Measurements from ENCODE around the gene C1QTNF4. TPM values are rescaled to one million over a fixed set of nuclear protein-coding genes. Genes with fewer than 3 reads are reported as not detected.
A peak's percentile ranks its signal among the peaks of the same experiment; 100 is the strongest.

The C1QTNF4 gene
- total and polyA plus RNA-seq, 7 experiments from 2014 or later = 0.36 to 2.3 (median 1.0) TPM; not detected in 2

DNA sequence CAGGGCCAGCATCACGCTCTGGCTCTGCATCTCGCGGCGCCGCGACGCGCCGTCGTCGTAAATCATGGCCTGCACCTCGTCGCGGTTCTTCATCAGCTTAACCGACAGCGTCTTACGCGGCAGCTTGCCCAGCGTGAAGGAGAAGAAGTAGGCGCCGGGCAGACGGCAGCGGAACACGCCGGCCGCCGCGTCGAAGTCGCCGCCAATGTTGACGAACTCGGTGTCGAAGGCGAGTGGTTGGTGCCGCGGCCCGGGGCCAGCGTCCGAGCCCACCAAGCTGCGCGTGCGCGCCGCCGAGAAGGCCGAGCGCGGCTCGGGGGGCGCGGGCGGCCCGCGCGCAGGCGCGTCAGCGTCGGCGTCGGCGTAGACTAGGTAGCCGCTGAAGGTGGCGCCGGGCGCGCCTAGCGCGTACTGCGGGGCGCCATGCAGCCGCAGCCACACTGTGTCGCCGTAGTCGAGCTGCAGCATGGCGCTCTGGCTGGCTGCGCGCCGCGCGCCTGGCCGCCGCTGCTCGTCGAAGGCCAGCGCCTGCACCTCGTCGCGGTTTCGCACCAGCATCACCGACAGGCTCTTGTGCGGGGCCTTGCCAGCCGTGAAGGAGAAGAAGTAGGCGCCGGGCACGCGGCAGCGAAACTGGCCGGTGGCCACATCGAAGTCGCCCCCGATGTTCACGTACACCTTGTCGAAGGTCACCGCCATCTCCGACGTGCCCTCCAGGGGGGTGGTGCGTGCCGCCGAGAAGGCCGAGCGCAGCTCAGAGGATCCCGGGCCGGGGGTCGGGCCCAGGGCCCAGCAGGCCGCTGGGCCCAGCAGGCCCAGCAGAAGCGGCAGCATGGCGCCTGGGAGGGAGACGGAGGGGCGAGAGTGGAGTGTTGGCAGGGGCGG, 4.0 kb downstream of the C1QTNF4 start:
- Mint-ChIP-seq H3K27ac (no peak overlapping the region), H3K4me1 (peaks cover 0 to 14% (median 9%) of the 10 kb centered on the region in 7 donors), H3K4me3 (no peak overlapping the region), H3K27me3 (peaks cover 25 to 31% (median 28%) of the 10 kb centered on the region in 5 donors), H3K9me3 (no peaks in the 10 kb centered on the region), H3K36me3 (no peaks in the 10 kb centered on the region)
- Histone ChIP-seq H3K27ac (ENCODE audit: low read depth, low read length) (no peak overlapping the region), H3K36me3 (ENCODE audit: control insufficient read depth in 2 of 3, insufficient read depth in 3 of 3, low read length in 3 of 3) (peaks cover 0 to 6% (median 0%) of the 10 kb centered on the region in 3 experiments), H3K4me3 (ENCODE audit: low read length) (no peak overlapping the region), H3K4me1 (ENCODE audit: control insufficient read depth in 2 of 2, insufficient read depth in 2 of 2, low read length in 2 of 2) (peaks cover 0 to 6% of the 10 kb centered on the region in 2 donors), H3K27me3 (ENCODE audit: control insufficient read depth in 2 of 2, insufficient read depth in 2 of 2, low read length in 2 of 2) (peaks cover 6 to 25% of the 10 kb centered on the region in 2 donors), H3K9me3 (ENCODE audit: control insufficient read depth in 2 of 3, low read length in 3 of 3) (no peaks in the 10 kb centered on the region)
- POLR2A ChIA-PET = no interaction called here
- intact Hi-C loops (cut with micrococcal nuclease) = loop anchor here in 1 of 2 donors (10.0 kb wide), 1 partner anchor 55 kb away; no protein-coding TSS in a partner anchor
- DNase-seq (no peak), ATAC-seq (no peak)
- CTCF ChIA-PET = no interaction called here

DNA sequence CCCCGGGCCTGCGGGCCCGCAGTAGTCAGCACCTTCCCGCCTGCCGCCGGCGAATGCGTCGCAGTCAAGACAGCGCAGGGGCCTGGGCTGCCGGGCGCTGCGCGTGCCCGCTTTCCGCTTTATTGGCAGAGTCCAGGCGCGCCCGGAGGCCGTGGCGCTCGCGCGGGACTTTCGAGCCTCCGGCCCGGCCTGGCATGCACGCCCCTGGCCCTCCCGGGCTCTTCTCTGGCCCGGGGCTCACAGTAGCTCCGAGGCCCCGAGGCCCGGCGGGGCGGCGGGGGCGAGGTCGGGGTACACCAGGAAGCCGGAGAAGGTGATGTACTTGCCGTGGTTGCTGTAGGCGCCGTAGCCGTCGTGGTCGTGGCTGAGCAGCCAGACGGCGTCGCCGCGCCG, 4.6 kb downstream of the C1QTNF4 start:
- DNase-seq (no peak), ATAC-seq (no peak)
- H3K36me3 ChIP-seq (ENCODE audit: control insufficient read depth in 2 of 3, insufficient read depth in 3 of 3, low read length in 3 of 3) = peaks cover 0 to 13% (median 0%) of the 10 kb centered on the region in 3 experiments
- Mint-ChIP-seq H3K4me1 (peaks cover 0 to 14% (median 9%) of the 10 kb centered on the region in 7 donors), H3K4me3 (no peak overlapping the region), H3K27me3 (peaks cover 21 to 24% (median 23%) of the 10 kb centered on the region in 5 donors), H3K36me3 (peaks cover 0 to 5% (median under 1%) of the 10 kb centered on the region in 5 donors), H3K9me3 (no peaks in the 10 kb centered on the region), H3K27ac (no peak overlapping the region)
- H3K9me3 ChIP-seq (ENCODE audit: control insufficient read depth in 2 of 3, low read length in 3 of 3) = no peaks in the 10 kb centered on the region
- ChIA-PET POLR2A (no interaction called here), CTCF (no interaction called here)
- H3K4me3 ChIP-seq (ENCODE audit: low read length) = no peak overlapping the region
- peaks cover 6 to 23% of the 10 kb centered on the region in 2 donors for H3K27me3 ChIP-seq (ENCODE audit: control insufficient read depth in 2 of 2, insufficient read depth in 2 of 2, low read length in 2 of 2)
- H3K4me1 ChIP-seq (ENCODE audit: control insufficient read depth in 2 of 2, insufficient read depth in 2 of 2, low read length in 2 of 2) = peaks cover 0 to 6% of the 10 kb centered on the region in 2 donors
- intact Hi-C loops (cut with micrococcal nuclease) = no loop called here
- no peak overlapping the region for H3K27ac ChIP-seq (ENCODE audit: low read depth, low read length)

DNA sequence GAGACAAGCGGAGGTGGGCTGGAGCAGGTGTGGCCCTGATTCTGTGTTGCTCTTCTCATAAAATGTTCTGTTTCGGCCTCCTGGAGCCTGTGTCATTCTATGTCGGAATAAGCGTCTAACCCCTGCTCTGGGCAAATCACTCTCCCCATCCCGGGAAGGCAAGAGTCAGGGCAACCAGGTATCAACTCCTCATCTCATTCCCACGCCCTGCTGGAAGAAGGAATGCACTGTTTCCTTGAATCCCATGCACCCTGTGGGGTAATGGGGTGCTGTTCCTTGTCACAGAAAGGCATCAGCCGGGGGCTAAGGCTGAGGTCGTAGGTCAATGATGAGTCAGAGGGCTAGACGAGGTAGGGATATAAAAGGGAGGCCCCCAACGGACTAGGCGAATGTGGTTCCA, 5.1 kb downstream of the C1QTNF4 start:
- Mint-ChIP-seq H3K27me3 (peaks cover 18 to 21% (median 19%) of the 10 kb centered on the region in 5 donors), H3K4me3 (no peak overlapping the region), H3K9me3 (no peaks in the 10 kb centered on the region), H3K27ac (no peak overlapping the region), H3K4me1 (peaks cover 0 to 14% (median 9%) of the 10 kb centered on the region in 7 donors), H3K36me3 (peaks cover 3 to 10% (median 5%) of the 10 kb centered on the region in 5 donors)
- ChIA-PET CTCF (no interaction called here), POLR2A (no interaction called here)
- intact Hi-C loops (cut with micrococcal nuclease) = no loop called here
- peaks cover under 1 to 17% (median 3%) of the 10 kb centered on the region in 3 experiments for H3K36me3 ChIP-seq (ENCODE audit: control insufficient read depth in 2 of 3, insufficient read depth in 3 of 3, low read length in 3 of 3)
- no peaks in the 10 kb centered on the region for H3K9me3 ChIP-seq (ENCODE audit: control insufficient read depth in 2 of 3, low read length in 3 of 3)
- ATAC-seq (no peak), DNase-seq (no peak)
- H3K4me1 ChIP-seq (ENCODE audit: control insufficient read depth in 2 of 2, insufficient read depth in 2 of 2, low read length in 2 of 2) = peaks cover 0 to 6% of the 10 kb centered on the region in 2 donors
- peaks cover 6 to 18% of the 10 kb centered on the region in 2 donors for H3K27me3 ChIP-seq (ENCODE audit: control insufficient read depth in 2 of 2, insufficient read depth in 2 of 2, low read length in 2 of 2)
- no peak overlapping the region for H3K27ac ChIP-seq (ENCODE audit: low read depth, low read length)
- no peak overlapping the region for H3K4me3 ChIP-seq (ENCODE audit: low read length)

DNA sequence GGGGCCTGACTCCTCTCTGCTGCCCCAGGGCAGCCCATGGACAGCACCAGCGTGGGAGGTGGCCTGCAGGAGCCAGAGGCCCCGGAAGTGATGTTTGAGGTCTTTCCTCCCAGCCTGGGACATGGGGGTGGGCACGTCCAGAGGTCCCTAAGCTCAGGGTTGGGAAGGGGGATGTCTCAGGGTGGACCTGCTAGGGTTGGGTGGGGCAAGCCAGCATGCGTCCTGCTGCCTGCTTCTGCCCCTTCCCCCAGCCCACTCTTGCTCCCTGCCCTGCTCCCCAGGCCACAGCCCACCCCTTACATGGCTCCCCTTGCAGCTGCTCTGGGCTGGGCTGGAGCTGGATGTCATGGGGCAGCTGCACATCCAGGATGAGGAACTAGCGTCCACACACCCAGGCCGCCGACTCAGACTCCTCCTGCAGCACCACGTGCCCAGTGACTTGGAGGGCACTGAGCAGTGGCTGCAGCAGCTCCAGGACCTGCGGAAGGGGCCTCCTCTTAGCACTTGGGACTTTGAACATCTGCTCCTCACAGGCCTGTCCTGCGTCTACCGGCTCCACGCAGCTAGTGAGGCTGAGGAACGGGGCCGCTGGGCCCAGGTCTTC, 6.4 kb downstream of the C1QTNF4 start:
- CTCF ChIA-PET = no interaction called here
- intact Hi-C loops (cut with micrococcal nuclease) = no loop called here

DNA sequence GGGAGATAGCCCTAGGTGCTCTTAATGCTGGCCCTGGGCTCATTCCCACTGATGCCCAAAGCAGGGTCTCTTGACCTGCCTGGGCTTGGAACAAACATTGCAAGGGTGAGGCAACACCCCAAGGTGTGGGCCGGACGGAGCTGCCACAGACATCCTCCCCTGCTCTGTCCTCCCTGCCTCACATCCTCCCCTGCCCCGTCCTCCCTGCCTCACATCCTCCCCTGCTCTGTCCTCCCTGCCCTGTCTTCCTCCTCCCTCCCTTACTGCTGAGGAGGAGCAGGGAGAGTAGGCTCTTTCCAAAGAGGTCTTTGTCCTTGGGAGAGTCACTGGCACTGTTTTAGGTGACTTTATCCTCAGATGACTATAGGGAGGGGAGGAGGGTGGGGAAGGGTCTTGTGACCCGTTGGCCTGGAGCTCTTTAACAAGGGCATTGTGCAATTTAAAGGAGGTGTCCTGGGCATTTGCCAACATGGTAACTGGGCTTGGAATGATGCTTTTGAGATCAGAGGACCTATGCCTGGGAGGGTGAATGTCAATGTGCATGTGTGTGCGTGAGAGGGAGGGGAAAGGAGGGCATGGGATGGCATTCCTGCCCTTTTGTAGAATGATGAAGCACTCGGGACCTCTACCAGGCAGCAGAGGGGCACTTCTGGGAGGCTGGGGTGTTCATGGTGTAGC, 7.0 kb downstream of the C1QTNF4 start:
- POLR2A ChIA-PET = no interaction called here

More for the DNA sequence above, 6.4 kb downstream of the C1QTNF4 start:
- H3K27ac ChIP-seq (ENCODE audit: low read depth, low read length) = no peak overlapping the region
- H3K4me1 Mint-ChIP-seq = peaks cover 0 to 16% (median 2%) of the 10 kb centered on the region in 7 donors
- H3K9me3 Mint-ChIP-seq = no peaks in the 10 kb centered on the region
- H3K9me3 ChIP-seq (ENCODE audit: control insufficient read depth in 2 of 3, low read length in 3 of 3) = no peaks in the 10 kb centered on the region
- no peak overlapping the region for H3K4me3 Mint-ChIP-seq
- H3K36me3 Mint-ChIP-seq = peaks cover 10 to 20% (median 12%) of the 10 kb centered on the region in 5 donors
- peak; percentile 77 for ATAC-seq
- DNase-seq = no peak
- no peak overlapping the region for H3K27ac Mint-ChIP-seq
- H3K27me3 Mint-ChIP-seq = peaks cover 7 to 11% (median 9%) of the 10 kb centered on the region in 5 donors
- POLR2A ChIA-PET = no interaction called here
- peaks cover 0 to 7% of the 10 kb centered on the region in 2 donors for H3K27me3 ChIP-seq (ENCODE audit: control insufficient read depth in 2 of 2, insufficient read depth in 2 of 2, low read length in 2 of 2)
- H3K4me1 ChIP-seq (ENCODE audit: control insufficient read depth in 2 of 2, insufficient read depth in 2 of 2, low read length in 2 of 2) = no peaks in the 10 kb centered on the region
- H3K36me3 ChIP-seq (ENCODE audit: control insufficient read depth in 2 of 3, insufficient read depth in 3 of 3, low read length in 3 of 3) = peaks cover 13 to 30% (median 16%) of the 10 kb centered on the region in 3 experiments
- H3K4me3 ChIP-seq (ENCODE audit: low read length) = no peak overlapping the region

DNA sequence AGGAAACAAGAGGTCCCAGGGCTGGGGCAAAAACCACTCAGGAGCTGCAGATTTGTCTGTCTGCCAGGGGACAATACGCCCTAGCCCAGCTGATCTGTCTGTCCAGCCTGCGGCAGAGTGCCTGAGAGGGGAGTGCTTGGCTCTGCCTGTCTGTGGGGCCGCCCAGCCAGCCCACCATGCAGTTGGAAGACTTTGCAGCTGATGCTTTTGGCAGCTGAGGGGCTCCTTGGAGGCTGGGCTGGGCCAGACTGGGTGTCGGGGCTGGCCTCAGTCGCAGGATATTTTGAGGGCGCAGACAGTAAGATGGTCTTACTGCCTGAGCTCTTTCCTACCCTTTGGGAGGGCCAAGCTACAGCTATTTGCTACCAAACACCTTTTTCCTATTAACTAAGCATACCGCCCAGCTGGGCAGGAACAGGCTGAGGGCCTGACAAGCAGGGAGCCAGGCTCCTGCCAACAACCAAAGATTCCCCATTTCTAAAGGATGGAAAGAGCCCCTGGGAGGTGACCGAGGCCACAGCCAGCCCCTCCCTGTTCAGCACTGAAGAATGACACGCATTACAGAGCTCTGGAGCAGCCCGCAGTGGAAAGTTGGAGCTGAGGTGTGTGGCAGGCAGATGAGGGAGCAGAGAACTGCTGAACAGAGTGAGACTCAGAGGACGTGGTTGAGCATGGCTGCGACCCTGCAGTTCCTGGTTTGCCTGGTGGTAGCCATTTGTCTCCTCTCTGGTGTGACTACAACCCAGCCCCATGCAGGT, 7.9 kb downstream of the C1QTNF4 start, which contains the start of gene FAM180B:
FAM180B (plus strand) TSS at position 581 of the 758 bp plus-strand sequence; CDS start at position 672, 91 bp downstream.
- DNase-seq (no peak), ATAC-seq (no peak)
- H3K4me3 Mint-ChIP-seq = no peak within 1 kb of the TSS
- POLR2A ChIA-PET = no interaction called here
- H3K9me3 Mint-ChIP-seq = no peaks in the 10 kb centered on the region
- H3K4me3 ChIP-seq (ENCODE audit: low read length) = no peak within 1 kb of the TSS
- intact Hi-C loops (cut with micrococcal nuclease) = no loop called here
- no peak within 1 kb of the TSS for H3K27ac Mint-ChIP-seq
- H3K27me3 ChIP-seq (ENCODE audit: control insufficient read depth in 2 of 2, insufficient read depth in 2 of 2, low read length in 2 of 2) = no peaks in the 10 kb centered on the region
- CTCF ChIA-PET = no interaction called here
- no peaks in the 10 kb centered on the region for H3K9me3 ChIP-seq (ENCODE audit: control insufficient read depth in 2 of 3, low read length in 3 of 3)
- peaks cover 26 to 46% (median 28%) of the 10 kb centered on the region in 3 experiments for H3K36me3 ChIP-seq (ENCODE audit: control insufficient read depth in 2 of 3, insufficient read depth in 3 of 3, low read length in 3 of 3)
- H3K27me3 Mint-ChIP-seq = no peaks in the 10 kb centered on the region
- peaks cover 11 to 32% (median 19%) of the 10 kb centered on the region in 5 donors for H3K36me3 Mint-ChIP-seq
- H3K4me1 ChIP-seq (ENCODE audit: control insufficient read depth in 2 of 2, insufficient read depth in 2 of 2, low read length in 2 of 2) = no peaks in the 10 kb centered on the region
- peaks cover 0 to 10% (median 0%) of the 10 kb centered on the region in 7 donors for H3K4me1 Mint-ChIP-seq
- H3K27ac ChIP-seq (ENCODE audit: low read depth, low read length) = no peak within 1 kb of the TSS

More for the DNA sequence above, 7.0 kb downstream of the C1QTNF4 start:
- Histone ChIP-seq H3K4me1 (ENCODE audit: control insufficient read depth in 2 of 2, insufficient read depth in 2 of 2, low read length in 2 of 2) (no peaks in the 10 kb centered on the region), H3K9me3 (ENCODE audit: control insufficient read depth in 2 of 3, low read length in 3 of 3) (no peaks in the 10 kb centered on the region), H3K27me3 (ENCODE audit: control insufficient read depth in 2 of 2, insufficient read depth in 2 of 2, low read length in 2 of 2) (peaks cover 0 to 1% of the 10 kb centered on the region in 2 donors), H3K36me3 (ENCODE audit: control insufficient read depth in 2 of 3, insufficient read depth in 3 of 3, low read length in 3 of 3) (peaks cover 17 to 37% (median 22%) of the 10 kb centered on the region in 3 experiments), H3K4me3 (ENCODE audit: low read length) (no peak overlapping the region), H3K27ac (ENCODE audit: low read depth, low read length) (no peak overlapping the region)
- Mint-ChIP-seq H3K27ac (no peak overlapping the region), H3K36me3 (peaks cover 11 to 25% (median 16%) of the 10 kb centered on the region in 5 donors), H3K27me3 (peaks cover under 1 to 5% (median 2%) of the 10 kb centered on the region in 5 donors), H3K4me3 (no peak overlapping the region), H3K4me1 (peaks cover 0 to 13% (median 2%) of the 10 kb centered on the region in 7 donors), H3K9me3 (no peaks in the 10 kb centered on the region)
- ATAC-seq (no peak), DNase-seq (no peak)
- intact Hi-C loops (cut with micrococcal nuclease) = no loop called here
- CTCF ChIA-PET = no interaction called here

Measured in naive thymus-derived CD4-positive, alpha-beta T cell (primary cell).